Prostate gland (tissue), 2 donors: ENCODE data around the gene MLLT6. TPM values are rescaled to one million over a fixed set of nuclear protein-coding genes. Genes with fewer than 3 reads are reported as not detected.

Source experiments
- DNase-seq: peaks from one replicate; pipeline ENCODE4 v3.0.0-alpha.2; 2019; ENCODE audit warnings: low spot score
- H3K27ac ChIP-seq, 2 donors: fragments of 200-600 bp; sonication (generic); 2 replicates each; pipeline ENCODE4 v1.5.1; 2017 to 2019
- H3K27me3 ChIP-seq: fragments of 200-600 bp; sonication (generic); replicated peaks from 2 replicates; pipeline ENCODE4 v1.5.1; 2019; ENCODE audit not compliant: insufficient read depth
- H3K36me3 ChIP-seq, 2 donors: fragments of 200-600 bp; sonication (generic); 1 replicate in 1 of 2; 2 replicates in 1 of 2; pipeline versions ENCODE4 v1.5.1 to v1.8.1; 2017 to 2019
- H3K4me1 ChIP-seq: fragments of 200-600 bp; sonication (generic); replicated peaks from 2 replicates; pipeline ENCODE4 v1.5.1; 2019
- H3K4me3 ChIP-seq, 2 donors: fragments of 200-600 bp; sonication (generic); 2 replicates each; pipeline ENCODE4 v1.5.1; 2017 to 2019
- H3K9me3 ChIP-seq: fragments of 200-600 bp; sonication (generic); 2 replicates; pipeline ENCODE4 v1.5.1; 2017
- CTCF ChIP-seq, 4 experiments: fragments of 200-600 bp in 2 of 4; fragments of 450-650 bp in 2 of 4; sonication (generic) in 2 of 4; IDR thresholded peaks; 1 replicate in 3 of 4; 2 replicates in 1 of 4; pipeline ENCODE4 v1.5.1; 2016 to 2019; ENCODE audit warnings: antibody characterized with exemption in 4 of 4, mild to moderate bottlenecking in 2 of 4, moderate library complexity in 2 of 4
- POLR2A ChIP-seq: fragments of 450-650 bp; IDR thresholded peaks from one replicate; pipeline ENCODE4 v1.6.1; 2016; ENCODE audit warnings: antibody characterized with exemption, mild to moderate bottlenecking
- POLR2AphosphoS5 ChIP-seq: sonication (generic); formaldehyde crosslinking; IDR thresholded peaks from one replicate; pipeline ENCODE4 v1.6.1; 2017; ENCODE audit warnings: antibody characterized with exemption
- WGBS: methylation state at CpG from one replicate; pipeline ENCODE4 v1.1.5; 2018; 5-methylcytosine and 5-hydroxymethylcytosine counted together
- intact Hi-C: fragments of 100-400 bp; cut with DNase I; formaldehyde crosslinking; loops from one replicate; pipeline ENCODE4 v1.14.2; 2022
- total RNA-seq, 2 donors: library from RNA; depleted of rRNA; stranded (reverse); fragments of >200 nt; gene quantifications; one replicate each; pipeline ENCODE4 v1.1.0, GENCODE V29; 2016

MLLT6 gene
- total RNA-seq, 2 donors from 2014 or later, result 69.1 to 142 TPM

DNA sequence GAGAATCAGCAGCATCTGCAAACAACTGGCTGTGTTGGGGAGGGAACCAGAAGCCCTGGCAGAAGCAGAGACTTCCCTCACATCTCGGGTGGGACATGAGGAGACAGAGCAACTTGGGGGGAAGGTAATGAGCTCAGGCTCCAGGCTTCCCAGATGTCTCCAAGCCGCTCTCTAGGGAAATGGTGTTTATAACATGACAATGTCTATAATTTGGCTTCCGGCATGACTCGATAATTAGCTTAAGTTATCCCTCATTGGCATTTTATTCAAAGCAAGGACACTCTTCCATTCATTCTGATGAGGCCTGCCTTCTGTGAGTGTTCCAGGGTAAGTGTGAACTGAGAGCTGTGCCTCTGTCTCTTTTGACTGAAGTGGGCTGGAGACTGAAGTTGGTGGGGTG, 14.7 kb upstream of the MLLT6 start:
- TF ChIP-seq POLR2AphosphoS5 (no peak), CTCF (IDR thresholded peaks at IDR 0.05) (no peak), POLR2A (no peak)
- Histone ChIP-seq H3K27ac (no peak overlapping the region), H3K9me3 (no peaks in the 10 kb centered on the region), H3K27me3 (no peaks in the 10 kb centered on the region), H3K4me1 (no peaks in the 10 kb centered on the region), H3K36me3 (no peaks in the 10 kb centered on the region), H3K4me3 (no peak overlapping the region)
- intact Hi-C loops, result no loop called here
- no peak for DNase-seq
- 87% methylated on average over 4 of the region's 4 CpGs for WGBS

DNA sequence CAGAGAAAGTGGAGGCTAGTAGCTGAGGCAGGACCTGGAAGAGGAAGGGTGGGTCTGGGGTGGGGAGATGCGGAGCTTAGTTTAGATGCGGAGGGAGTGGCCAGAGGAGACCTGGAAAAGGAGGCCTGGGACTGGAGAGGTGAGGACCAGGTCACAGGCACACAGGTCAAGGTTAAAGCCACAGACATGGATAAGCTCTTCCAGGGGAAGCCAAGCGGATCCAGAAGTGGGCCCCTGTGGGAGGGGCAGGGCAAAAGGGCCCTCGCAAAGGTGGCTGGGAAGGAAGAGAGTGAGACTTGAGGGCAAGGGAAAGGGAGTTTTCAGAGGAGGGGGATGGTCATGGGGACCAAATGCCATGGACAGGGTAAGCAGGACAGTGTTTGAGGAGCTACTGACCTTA, 13.9 kb upstream of the MLLT6 start:
- WGBS, result 81% methylated on average over 4 of the region's 4 CpGs
- intact Hi-C loops, result no loop called here
- TF ChIP-seq POLR2A (no peak), POLR2AphosphoS5 (no peak), CTCF (IDR thresholded peaks at IDR 0.05) (no peak)

GRCh38 chr17:38693700-38694329, 11.3 kb upstream of the MLLT6 start:
- peak; percentile 43 for DNase-seq
- Histone ChIP-seq H3K4me3 (no peak overlapping the region), H3K36me3 (no peaks in the 10 kb centered on the region), H3K4me1 (no peaks in the 10 kb centered on the region), H3K9me3 (no peaks in the 10 kb centered on the region), H3K27me3 (no peaks in the 10 kb centered on the region), H3K27ac (peak overlapping the region; percentile 38 to 63)
- TF ChIP-seq POLR2A (no peak), POLR2AphosphoS5 (peak; percentile 70), CTCF (IDR thresholded peaks at IDR 0.05) (no peak)
- 41% methylated on average over 12 of the region's 12 CpGs for WGBS
- intact Hi-C loops, result no loop called here

More for the DNA sequence above, 13.9 kb upstream of the MLLT6 start:
- no peak for DNase-seq
- Histone ChIP-seq H3K27ac (no peak overlapping the region), H3K27me3 (no peaks in the 10 kb centered on the region), H3K4me1 (no peaks in the 10 kb centered on the region), H3K36me3 (no peaks in the 10 kb centered on the region), H3K4me3 (no peak overlapping the region), H3K9me3 (no peaks in the 10 kb centered on the region)

DNA sequence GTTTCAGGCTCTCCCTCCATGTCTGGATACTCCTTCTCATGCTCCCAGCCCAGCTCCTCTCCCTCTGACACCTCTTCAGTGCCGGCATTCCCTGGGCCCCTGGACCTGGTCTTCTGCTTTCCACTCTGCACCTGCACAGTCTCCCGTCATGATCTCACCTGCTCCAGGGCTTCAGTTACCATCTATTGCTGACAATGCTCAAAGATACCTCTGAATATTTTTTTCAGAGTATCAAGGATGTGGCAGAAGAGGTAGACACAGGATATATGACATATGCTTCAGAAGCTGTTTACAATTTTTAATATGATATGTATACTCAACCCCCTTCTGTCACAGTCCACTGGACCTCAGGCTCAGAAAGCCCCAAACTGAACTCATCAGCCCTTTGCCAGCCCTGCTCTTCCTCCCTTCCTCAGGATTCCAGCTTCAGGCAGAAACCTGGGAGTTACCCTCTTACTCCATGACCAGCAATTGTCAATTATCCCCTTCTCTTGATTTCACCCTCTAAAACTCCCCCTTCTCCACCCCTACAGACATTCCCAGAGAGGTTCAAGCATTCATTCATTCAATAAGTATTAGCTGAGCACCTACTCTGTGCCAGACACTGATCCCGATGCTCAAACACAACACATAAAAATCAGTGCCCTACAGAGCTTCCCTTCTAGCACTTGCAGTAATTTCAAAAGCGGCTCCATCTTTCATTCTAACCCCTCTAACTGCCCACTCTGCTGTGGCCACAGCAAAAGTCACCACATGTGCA, 7.8 kb upstream of the MLLT6 start:
- H3K36me3 ChIP-seq, result no peaks in the 10 kb centered on the region
- H3K27me3 ChIP-seq, result no peaks in the 10 kb centered on the region
- WGBS, result 84% methylated on average over 4 of the region's 4 CpGs
- H3K9me3 ChIP-seq, result no peaks in the 10 kb centered on the region
- H3K4me3 ChIP-seq, result no peak overlapping the region
- no peak overlapping the region for H3K27ac ChIP-seq
- DNase-seq, result no peak
- H3K4me1 ChIP-seq, result no peaks in the 10 kb centered on the region
- intact Hi-C loops, result no loop called here
- TF ChIP-seq CTCF (IDR thresholded peaks at IDR 0.05), result no peak
- TF ChIP-seq POLR2AphosphoS5, result no peak
- no peak for TF ChIP-seq POLR2A

DNA sequence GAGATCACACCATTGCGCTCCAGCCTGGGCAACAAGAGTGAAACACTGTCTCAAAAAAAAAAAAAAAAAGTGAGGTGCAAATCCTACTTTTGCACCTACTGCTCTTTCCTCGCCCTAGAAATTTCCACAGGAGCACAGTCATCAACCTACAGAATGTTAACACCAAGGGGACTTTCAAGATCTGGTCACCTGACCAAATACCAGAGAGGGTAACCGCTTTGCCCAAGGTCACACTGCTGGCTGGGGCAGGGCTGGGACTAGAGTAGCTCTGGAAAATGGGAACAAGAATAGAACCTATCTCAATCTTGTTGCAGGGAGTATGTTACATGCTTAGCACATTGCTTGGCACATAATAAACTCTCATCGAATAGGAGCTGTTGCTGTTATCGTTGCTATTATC, 6.3 kb upstream of the MLLT6 start:
- intact Hi-C loops, result no loop called here
- DNase-seq, result no peak
- Histone ChIP-seq H3K27me3 (no peaks in the 10 kb centered on the region), H3K36me3 (no peaks in the 10 kb centered on the region), H3K4me1 (no peaks in the 10 kb centered on the region), H3K27ac (no peak overlapping the region), H3K9me3 (no peaks in the 10 kb centered on the region), H3K4me3 (no peak overlapping the region)
- 91% methylated on average over 5 of the region's 5 CpGs for WGBS
- TF ChIP-seq POLR2AphosphoS5, result no peak
- TF ChIP-seq CTCF (IDR thresholded peaks at IDR 0.05), result no peak
- no peak for TF ChIP-seq POLR2A
